H54 (cell line): ENCODE measurements around the gene UBE2D4.

Experiments used
- DNase-seq: peaks from one replicate; pipeline ENCODE4 v3.0.0; 2011; ENCODE audit warnings: low spot score, mixed read lengths; ENCODE audit not compliant: insufficient read length
- FAIRE-seq: peaks from 3 replicates; lab custom pipeline; 2011; peaks lifted over from hg19 to GRCh38; lab: Jason Lieb, UNC
- POLR2A ChIP-seq: IDR thresholded peaks from 2 replicates; pipeline ENCODE4 v1.6.1; 2011; ENCODE audit warnings: low read depth, mild to moderate bottlenecking, low read length

Gene UBE2D4

GRCh38 chr7:43925984-43926797, at the start of gene UBE2D4:
TSS of gene UBE2D4 (plus strand) at chr7:43926436. CDS start at chr7:43926533, 97 bp downstream.
- TF ChIP-seq POLR2A, result peak; percentile 89
- DNase-seq (peak; percentile 96), FAIRE-seq (no peak)

- DNase-seq (no peak), FAIRE-seq (no peak)
- TF ChIP-seq POLR2A, result no peak
These were observed 49.1 kb upstream of the UBE2D4 start for GRCh38 chr7:43876976-43877745.

GRCh38 chr7:43877968-43878864, 48.0 kb upstream of the UBE2D4 start:
- no peak for DNase-seq
- FAIRE-seq, result no peak
- no peak for TF ChIP-seq POLR2A

- DNase-seq (no peak), FAIRE-seq (no peak)
- no peak for TF ChIP-seq POLR2A
These were observed 47.4 kb upstream of the UBE2D4 start for GRCh38 chr7:43878867-43879266.

- TF ChIP-seq POLR2A, result no peak
- peak; percentile 48 for DNase-seq
These were observed 46.8 kb upstream of the UBE2D4 start for GRCh38 chr7:43879477-43879876.

GRCh38 chr7:43880596-43880995, 45.6 kb upstream of the UBE2D4 start:
- no peak for DNase-seq
- no peak for TF ChIP-seq POLR2A
- no peak for FAIRE-seq

More at GRCh38 chr7:43879477-43879876, 46.8 kb upstream of the UBE2D4 start:
- no peak for FAIRE-seq

GRCh38 chr7:43884209-43884608, 42.0 kb upstream of the UBE2D4 start:
- no peak for DNase-seq

GRCh38 chr7:43884617-43885016, 41.6 kb upstream of the UBE2D4 start:
- no peak for FAIRE-seq
- no peak for TF ChIP-seq POLR2A
- no peak for DNase-seq

More at GRCh38 chr7:43884209-43884608, 42.0 kb upstream of the UBE2D4 start:
- FAIRE-seq, result no peak
- TF ChIP-seq POLR2A, result no peak

GRCh38 chr7:43888993-43889945, 37.0 kb upstream of the UBE2D4 start:
- DNase-seq, result no peak
- FAIRE-seq, result no peak
- no peak for TF ChIP-seq POLR2A

GRCh38 chr7:43890468-43890867, 35.8 kb upstream of the UBE2D4 start:
- TF ChIP-seq POLR2A, result no peak
- DNase-seq (no peak), FAIRE-seq (no peak)

- no peak for FAIRE-seq
- DNase-seq, result no peak
- TF ChIP-seq POLR2A, result no peak
These were observed 34.9 kb upstream of the UBE2D4 start for GRCh38 chr7:43891069-43891955.
